B cell (primary cell): ENCODE data around the gene SNRNP48. TPM values are rescaled to one million over a fixed set of nuclear protein-coding genes. Genes with fewer than 3 reads are reported as not detected.

ENCODE experiments used
- ATAC-seq: fragments of 200-7000 bp; cut with Tn5 transposase; one replicate; pipeline ENCODE4 v1.10.0; 2021; ENCODE audit warnings: low read depth, mild to moderate bottlenecking, moderate number of reproducible peaks, moderate library complexity
- CTCF ChIA-PET: fragments of 350-600 bp; sonication (Branson Sonifier 250); formaldehyde crosslinking; loops from one replicate; lab custom pipeline; 2021; ENCODE audit warnings: antibody characterized with exemption, inconsistent platforms; lab: Charles Lee
- POLR2A ChIA-PET: fragments of 350-600 bp; sonication (Branson Sonifier 250); formaldehyde crosslinking; loops from one replicate; lab custom pipeline; 2021; ENCODE audit warnings: antibody characterized with exemption; lab: Charles Lee
- DNase-seq: peaks from one replicate; pipeline ENCODE4 v3.0.0; 2013
- H2AFZ ChIP-seq: 2 replicates; pipeline ENCODE4 v1.6.1; 2012; ENCODE audit warnings: mild to moderate bottlenecking, low read depth, low read length; ENCODE audit not compliant: insufficient read depth, poor library complexity, severe bottlenecking
- H3K27ac ChIP-seq, 2 donors: 1 replicate in 1 of 2; 2 replicates in 1 of 2; pipeline ENCODE4 v1.5.1; 2012 to 2013; ENCODE audit warnings: low read length in 2 of 2, mild to moderate bottlenecking in 2 of 2, moderate library complexity in 1 of 2
- H3K27me3 ChIP-seq, 4 experiments: fragments of 200-600 bp in 1 of 4; sonication (generic) in 1 of 4; replicated peaks in 1 of 4; 1 replicate in 2 of 4; 2 replicates in 2 of 4; pipeline versions ENCODE4 v1.6.1 to v1.7.0; 2013 to 2016; ENCODE audit warnings: low read length in 3 of 4, mild to moderate bottlenecking in 2 of 4, mixed read lengths in 1 of 4, moderate library complexity in 1 of 4; ENCODE audit not compliant: insufficient read depth in 4 of 4, control insufficient read depth in 3 of 4; ENCODE audit errors: control extremely low read depth in 1 of 4
- H3K36me3 ChIP-seq, 2 experiments: replicated peaks in 1 of 2; 1 replicate in 1 of 2; 2 replicates in 1 of 2; pipeline versions ENCODE4 v1.6.1 to v1.7.1; 2013; ENCODE audit warnings: low read length in 1 of 2; ENCODE audit not compliant: insufficient read depth in 2 of 2, control insufficient read depth in 1 of 2; ENCODE audit errors: control extremely low read depth in 1 of 2, extremely low read depth in 1 of 2
- H3K4me1 ChIP-seq, 2 donors: fragments of 200-600 bp in 1 of 2; sonication (generic) in 1 of 2; 1 replicate in 1 of 2; 2 replicates in 1 of 2; pipeline versions ENCODE4 v1.5.1 to v1.6.1; 2013 to 2017; ENCODE audit warnings: low read length in 2 of 2; ENCODE audit not compliant: control insufficient read depth in 2 of 2, insufficient read depth in 2 of 2
- H3K4me2 ChIP-seq: replicated peaks from 2 replicates; pipeline ENCODE3; 2012; ENCODE audit warnings: mild to moderate bottlenecking, low read depth, low read length; ENCODE audit not compliant: poor library complexity, severe bottlenecking
- H3K4me3 ChIP-seq, 5 experiments: fragments of 200-600 bp in 1 of 5; sonication (generic) in 1 of 5; 1 replicate in 3 of 5; 2 replicates in 2 of 5; pipeline versions ENCODE4 v1.5.1 to v1.7.0; 2011 to 2016; ENCODE audit warnings: low read length in 4 of 5, mild to moderate bottlenecking in 4 of 5, low read depth in 2 of 5, control low read depth in 1 of 5, moderate library complexity in 1 of 5; ENCODE audit not compliant: insufficient read depth in 1 of 5; ENCODE audit errors: control extremely low read depth in 1 of 5, extremely low read depth in 1 of 5
- H3K79me2 ChIP-seq: fragments of 200-600 bp; sonication (generic); one replicate; pipeline ENCODE4 v1.6.0; 2016; ENCODE audit warnings: low read length; ENCODE audit not compliant: control insufficient read depth, insufficient read depth
- H3K9ac ChIP-seq: fragments of 200-600 bp; sonication (generic); 2 replicates; pipeline ENCODE4 v1.6.1; 2017; ENCODE audit warnings: mild to moderate bottlenecking, low read length, moderate library complexity
- H3K9me3 ChIP-seq, 3 donors: one replicate each; pipeline versions ENCODE4 v1.6.1 to v1.7.1; 2013; ENCODE audit warnings: low read length in 2 of 3; ENCODE audit not compliant: control insufficient read depth in 2 of 3, insufficient read depth in 1 of 3; ENCODE audit errors: control extremely low read depth in 1 of 3
- H4K20me1 ChIP-seq: 2 replicates; pipeline ENCODE4 v1.6.0; 2012; ENCODE audit warnings: mild to moderate bottlenecking, low read length; ENCODE audit not compliant: insufficient read depth, control insufficient read depth, poor library complexity, severe bottlenecking
- H3K27ac Mint-ChIP-seq: one replicate; pipeline ENCODE4 v1.8.0; 2021; ENCODE audit warnings: mixed read lengths
- H3K27me3 Mint-ChIP-seq: one replicate; pipeline ENCODE4 v1.8.0; 2021; ENCODE audit warnings: mixed read lengths
- H3K4me1 Mint-ChIP-seq: one replicate; pipeline ENCODE4 v1.8.0; 2021; ENCODE audit warnings: mixed read lengths
- H3K4me3 Mint-ChIP-seq: one replicate; pipeline ENCODE4 v1.8.0; 2021; ENCODE audit warnings: mixed read lengths
- H3K9me3 Mint-ChIP-seq: one replicate; pipeline ENCODE4 v1.8.0; 2022; ENCODE audit warnings: mixed read lengths; ENCODE audit not compliant: insufficient read depth
- CTCF ChIP-seq: fragments of 200-600 bp; IDR thresholded peaks from one replicate; pipeline ENCODE4 v1.8.0; 2022; ENCODE audit warnings: antibody characterized with exemption, mild to moderate bottlenecking
- EZH2 ChIP-seq: IDR thresholded peaks from 2 replicates; pipeline ENCODE4 v1.6.1; 2012; ENCODE audit warnings: borderline replicate concordance, low read depth, mild to moderate bottlenecking, moderate library complexity, low read length; ENCODE audit not compliant: insufficient read depth, poor library complexity, severe bottlenecking
- WGBS: methylation state at CpG from one replicate; pipeline ENCODE4 v1.1.5; 2013; ENCODE audit warnings: missing lambda C conversion rate; ENCODE audit not compliant: insufficient coverage; 5-methylcytosine and 5-hydroxymethylcytosine counted together
- intact Hi-C: fragments of 100-400 bp; cut with micrococcal nuclease; formaldehyde crosslinking; loops from one replicate; pipeline ENCODE4 v1.10.0; 2022
- polyA plus RNA-seq: library from polyadenylated mRNA; depleted of rRNA; stranded (reverse); fragments of >200 nt; gene quantifications from 2 replicates; pipeline ENCODE4 v1.2.3, GENCODE V29; 2012
- total RNA-seq, 2 donors: library from RNA; stranded (reverse); fragments of 120-200 nt in 1 of 2; gene quantifications; 1 replicate in 1 of 2; 2 replicates in 1 of 2; pipeline versions ENCODE4 v1.2.3 to v1.2.4, GENCODE V29; 2013 to 2022

Gene SNRNP48
- total and polyA plus RNA-seq, 2 donors (not counting 1 experiment from before 2014, with no cell fraction given) = 8.9 to 22.9 TPM

GRCh38 chr6:7542874-7543624 is 46.9 kb upstream of the SNRNP48 start:
- H3K4me3 ChIP-seq = peak overlapping the region in 4 of 5 experiments; percentile 52 to 68 (median 61)
- H4K20me1 ChIP-seq = no peaks in the 10 kb centered on the region
- H3K4me1 Mint-ChIP-seq = peaks cover 19% of the 10 kb centered on the region
- H3K27me3 ChIP-seq = peaks cover 0 to 42% (median 39%) of the 10 kb centered on the region in 4 experiments
- 5% methylated on average over 29 of the region's 32 CpGs for WGBS
- no peak for TF ChIP-seq CTCF
- TF ChIP-seq EZH2 = no peak
- H3K9ac ChIP-seq = peak overlapping the region; percentile 67
- DNase-seq (peak; percentile 21), ATAC-seq (no peak)
- H3K4me2 ChIP-seq = peak overlapping the region; percentile 99
- ChIA-PET CTCF (no interaction called here), POLR2A (no interaction called here)
- peak overlapping the region; percentile 82 for H3K4me3 Mint-ChIP-seq
- peaks cover 25% of the 10 kb centered on the region in 2 donors for H3K4me1 ChIP-seq
- no peak overlapping the region for H3K27ac Mint-ChIP-seq
- peaks cover 0 to 7% (median 0%) of the 10 kb centered on the region in 3 donors for H3K9me3 ChIP-seq
- no peaks in the 10 kb centered on the region for H3K9me3 Mint-ChIP-seq
- peaks cover 53% of the 10 kb centered on the region for H3K27me3 Mint-ChIP-seq
- H3K36me3 ChIP-seq = no peaks in the 10 kb centered on the region
- H2AFZ ChIP-seq = peak overlapping the region; percentile 77
- no peaks in the 10 kb centered on the region for H3K79me2 ChIP-seq
- intact Hi-C loops = no loop called here
- no peak overlapping the region for H3K27ac ChIP-seq

- TF ChIP-seq EZH2 (no peak), CTCF (no peak)
- CTCF ChIA-PET = no interaction called here
- H3K4me2 ChIP-seq = no peak overlapping the region
- Mint-ChIP-seq H3K4me3 (peak overlapping the region; percentile 26), H3K9me3 (no peaks in the 10 kb centered on the region), H3K4me1 (peaks cover 19% of the 10 kb centered on the region), H3K27ac (no peak overlapping the region), H3K27me3 (peaks cover 51% of the 10 kb centered on the region)
- H3K9me3 ChIP-seq = peaks cover 0 to 7% (median 0%) of the 10 kb centered on the region in 3 donors
- ATAC-seq (no peak), DNase-seq (peak; percentile 20)
- no peak overlapping the region for H2AFZ ChIP-seq
- peaks cover 25% of the 10 kb centered on the region in 2 donors for H3K4me1 ChIP-seq
- no peaks in the 10 kb centered on the region for H3K36me3 ChIP-seq
- no peak overlapping the region for H3K4me3 ChIP-seq
- H3K9ac ChIP-seq = no peak overlapping the region
- H4K20me1 ChIP-seq = no peaks in the 10 kb centered on the region
- H3K27ac ChIP-seq = no peak overlapping the region
- POLR2A ChIA-PET = no interaction called here
- intact Hi-C loops = no loop called here
- WGBS = 39% methylated on average over 8 of the region's 13 CpGs
- H3K27me3 ChIP-seq = peaks cover 0 to 37% (median 34%) of the 10 kb centered on the region in 4 experiments
- H3K79me2 ChIP-seq = no peaks in the 10 kb centered on the region
These were observed 46.1 kb upstream of the SNRNP48 start for GRCh38 chr6:7543789-7544424.
